ENCODE results near the gene CDH7.

The CDH7 gene

DNA sequence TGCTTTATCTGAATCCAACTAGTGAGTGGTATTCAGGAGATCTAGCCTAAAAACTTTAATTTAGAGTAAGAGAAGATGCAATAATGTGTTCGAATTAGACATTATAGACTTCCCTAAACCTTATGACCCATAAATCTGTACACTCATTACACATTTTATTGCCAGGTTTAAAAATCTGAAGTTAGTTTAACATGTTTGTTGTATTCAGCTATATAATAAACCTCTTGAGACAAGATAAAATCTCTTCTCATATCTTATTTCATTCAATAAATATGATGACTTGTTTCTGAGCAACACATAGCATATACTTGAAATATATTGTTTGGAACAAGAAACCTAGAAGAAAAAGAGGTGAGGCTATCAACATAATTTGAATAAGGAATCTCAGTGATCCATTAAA lies 150.7 kb downstream of the CDH7 start:
- intact Hi-C loops (cut with DNase I): no loop called here
- DNase-seq: no peak

- no peak for DNase-seq
- intact Hi-C loops (cut with DNase I): no loop called here
Measured at GRCh38 chr18:65906621-65907034, 155.8 kb downstream of the CDH7 start.

DNA sequence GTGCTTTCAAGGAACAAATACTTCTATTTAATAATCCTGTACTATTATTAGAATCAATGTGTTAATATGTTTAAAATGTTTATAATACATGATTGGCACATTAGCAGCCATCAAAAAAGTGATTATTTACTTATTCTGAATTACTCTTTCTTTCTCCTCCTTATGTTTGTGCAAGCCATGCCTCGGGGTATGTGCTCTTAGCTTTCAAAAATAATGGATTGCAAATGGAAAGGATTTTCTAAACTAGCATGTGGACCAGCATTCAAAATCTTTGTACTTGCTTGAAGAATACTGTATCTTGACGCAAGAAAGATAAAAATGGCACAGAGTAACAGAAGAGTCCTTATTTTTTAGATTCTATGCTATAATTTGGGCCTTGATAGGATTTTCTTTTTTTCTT lies 156.5 kb downstream of the CDH7 start:
- intact Hi-C loops (cut with DNase I): no loop called here

GRCh38 chr18:65919018-65919417 lies 168.2 kb downstream of the CDH7 start:
- no peak for DNase-seq
- intact Hi-C loops (cut with DNase I): no loop called here

More for the DNA sequence above, 156.5 kb downstream of the CDH7 start:
- DNase-seq: no peak

- intact Hi-C loops (cut with DNase I): no loop called here
- no peak for DNase-seq
Measured at GRCh38 chr18:65919663-65920062, 168.9 kb downstream of the CDH7 start.

DNA sequence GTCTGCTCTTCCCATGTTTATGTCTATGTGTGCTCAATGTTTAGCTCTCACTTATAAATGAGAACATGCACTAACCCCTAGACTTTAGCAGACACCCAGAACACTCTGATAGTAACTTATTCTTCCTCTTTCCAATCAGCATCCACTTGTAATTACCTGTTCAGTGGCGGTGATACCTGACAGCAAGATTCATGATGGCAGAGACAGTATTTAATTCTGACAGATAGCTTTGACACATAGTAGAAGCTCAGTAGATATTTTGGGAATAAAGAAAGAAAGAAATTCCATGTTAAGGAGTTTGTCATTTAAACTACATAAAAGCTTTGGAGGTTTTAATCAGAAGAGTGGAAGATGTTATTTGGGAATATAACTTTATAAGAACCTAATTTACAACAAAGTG lies 171.3 kb downstream of the CDH7 start:
- intact Hi-C loops (cut with DNase I): no loop called here
- no peak for DNase-seq

- no peak for DNase-seq
- intact Hi-C loops (cut with DNase I): no loop called here
Measured at GRCh38 chr18:65924904-65925303, 174.1 kb downstream of the CDH7 start.

DNA sequence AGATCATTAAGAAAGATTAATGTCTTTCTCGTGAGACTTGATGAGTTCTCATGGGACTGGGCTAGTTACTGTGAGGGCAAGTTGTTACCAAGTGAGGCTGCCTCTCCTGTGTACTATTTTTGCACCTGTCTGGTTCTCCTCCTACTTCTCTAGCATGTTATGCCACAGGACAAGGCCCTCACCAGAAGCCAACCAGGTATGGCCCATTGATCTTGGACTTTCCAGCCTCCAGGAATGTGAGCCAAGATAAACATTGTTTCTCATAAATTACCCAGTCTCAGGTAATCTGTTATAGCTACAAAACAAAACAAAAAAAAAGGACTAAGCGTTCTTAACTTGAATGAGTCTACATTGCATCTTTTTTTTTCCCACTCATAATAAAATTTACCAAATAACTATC lies 184.1 kb downstream of the CDH7 start:
- no peak for DNase-seq
- intact Hi-C loops (cut with DNase I): no loop called here

- DNase-seq: no peak
- intact Hi-C loops (cut with DNase I): no loop called here
Measured at GRCh38 chr18:65936678-65937077, 185.9 kb downstream of the CDH7 start.

DNA sequence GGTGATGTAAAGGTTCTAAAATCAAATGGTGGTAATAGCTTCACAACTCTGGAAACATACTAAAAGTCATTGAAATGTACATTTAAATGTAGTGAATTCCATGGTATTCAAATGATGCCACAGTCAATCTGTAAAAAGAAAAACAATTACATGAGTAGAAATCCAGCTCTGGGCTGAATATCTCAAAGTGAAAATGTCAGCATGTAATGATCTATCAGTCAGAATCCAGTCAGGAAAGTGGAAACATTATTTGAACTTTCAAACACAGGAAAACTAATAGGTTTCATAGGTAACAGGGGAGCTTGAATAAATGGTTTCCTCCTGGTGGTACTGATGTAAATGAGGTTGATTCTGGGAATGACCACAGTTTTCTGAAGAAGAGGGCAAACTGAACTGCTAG lies 186.4 kb downstream of the CDH7 start:
- DNase-seq: no peak
- intact Hi-C loops (cut with DNase I): no loop called here

DNA sequence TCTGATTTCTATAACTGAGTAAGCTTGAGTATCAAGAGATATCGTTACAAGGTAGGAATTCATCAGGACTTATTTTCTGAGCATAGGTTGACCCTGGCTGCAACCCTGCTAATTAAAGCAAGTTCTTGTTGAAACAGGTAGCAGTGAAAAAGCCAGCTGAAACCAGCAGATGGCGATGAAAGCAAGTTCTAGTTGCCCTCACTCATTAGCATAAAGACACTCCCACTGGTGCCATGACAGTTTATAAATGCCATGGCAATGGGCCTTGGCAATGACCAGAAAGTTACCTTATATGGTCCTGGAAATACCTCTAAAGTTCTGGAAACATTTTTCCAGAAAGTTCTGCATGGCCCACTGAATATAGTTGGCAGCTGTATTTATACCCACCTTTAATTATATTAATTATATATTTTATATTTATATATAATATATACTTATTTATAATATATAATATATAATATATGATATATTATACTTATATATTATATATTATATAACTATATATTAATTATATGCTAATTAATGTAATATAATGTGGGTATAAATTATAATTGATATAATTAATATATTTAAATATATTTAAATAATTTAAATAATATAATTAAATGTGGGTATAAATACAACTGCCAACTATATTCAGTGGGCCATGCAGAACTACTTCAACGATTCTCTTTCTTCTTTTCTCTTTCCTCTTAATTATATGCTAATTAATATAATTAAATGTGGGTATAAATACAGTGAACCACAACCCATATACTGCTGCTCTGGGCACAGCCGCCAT lies 188.0 kb downstream of the CDH7 start:
- intact Hi-C loops (cut with DNase I): no loop called here
- DNase-seq: no peak
